Lower lobe of right lung (tissue), 2 donors: ENCODE measurements around the gene LYRM9. TPM values are rescaled to one million over a fixed set of nuclear protein-coding genes. Genes with fewer than 3 reads are reported as not detected.
"Not testable (repeated sequence)": the region's sequence is repeated elsewhere in the genome, so short reads cannot be mapped to it uniquely, and the experiment has no call there.

Source experiments
- ATAC-seq, 2 donors: fragments of 200-7000 bp; cut with Tn5 transposase; one replicate each; pipeline ENCODE4 v1.9.1; 2020 to 2022; ENCODE audit warnings: mild to moderate bottlenecking in 2 of 2, moderate library complexity in 2 of 2
- DNase-seq: peaks from one replicate; pipeline ENCODE4 v3.0.0-alpha.2; 2020
- H3K27ac ChIP-seq: fragments of 200-600 bp; one replicate; pipeline ENCODE4 v1.8.0; 2022
- H3K27me3 ChIP-seq: fragments of 200-600 bp; one replicate; pipeline ENCODE4 v1.8.0; 2022; ENCODE audit warnings: low read depth
- H3K36me3 ChIP-seq: fragments of 200-600 bp; one replicate; pipeline ENCODE4 v1.8.0; 2022; ENCODE audit warnings: mild to moderate bottlenecking
- H3K4me1 ChIP-seq: fragments of 200-600 bp; one replicate; pipeline ENCODE4 v1.8.0; 2022
- H3K4me3 ChIP-seq: fragments of 200-600 bp; one replicate; pipeline ENCODE4 v1.8.0; 2022; ENCODE audit warnings: mild to moderate bottlenecking
- H3K9me3 ChIP-seq: fragments of 200-600 bp; one replicate; pipeline ENCODE4 v1.8.0; 2022
- CTCF ChIP-seq: fragments of 200-600 bp; IDR thresholded peaks from one replicate; pipeline ENCODE4 v1.8.0; 2022; ENCODE audit warnings: antibody characterized with exemption, mild to moderate bottlenecking
- intact Hi-C: fragments of 100-400 bp; cut with DNase I; formaldehyde crosslinking; loops from one replicate; pipeline ENCODE4 v1.11.0; 2022
- total RNA-seq: library from RNA; stranded (reverse); fragmentation: NEBNext Ultra II Directional; extraction: Animal tissue kit (Norgen Biotek cat#: 25700); gene quantifications from one replicate; pipeline ENCODE4 v1.2.1, GENCODE V29; 2021
- donor health status: DM: no; HTN: yes; CAD: no; lungs with severe emphysema.

LYRM9 gene
- total RNA-seq, 1 donor from 2014 or later = 8.2 TPM

DNA sequence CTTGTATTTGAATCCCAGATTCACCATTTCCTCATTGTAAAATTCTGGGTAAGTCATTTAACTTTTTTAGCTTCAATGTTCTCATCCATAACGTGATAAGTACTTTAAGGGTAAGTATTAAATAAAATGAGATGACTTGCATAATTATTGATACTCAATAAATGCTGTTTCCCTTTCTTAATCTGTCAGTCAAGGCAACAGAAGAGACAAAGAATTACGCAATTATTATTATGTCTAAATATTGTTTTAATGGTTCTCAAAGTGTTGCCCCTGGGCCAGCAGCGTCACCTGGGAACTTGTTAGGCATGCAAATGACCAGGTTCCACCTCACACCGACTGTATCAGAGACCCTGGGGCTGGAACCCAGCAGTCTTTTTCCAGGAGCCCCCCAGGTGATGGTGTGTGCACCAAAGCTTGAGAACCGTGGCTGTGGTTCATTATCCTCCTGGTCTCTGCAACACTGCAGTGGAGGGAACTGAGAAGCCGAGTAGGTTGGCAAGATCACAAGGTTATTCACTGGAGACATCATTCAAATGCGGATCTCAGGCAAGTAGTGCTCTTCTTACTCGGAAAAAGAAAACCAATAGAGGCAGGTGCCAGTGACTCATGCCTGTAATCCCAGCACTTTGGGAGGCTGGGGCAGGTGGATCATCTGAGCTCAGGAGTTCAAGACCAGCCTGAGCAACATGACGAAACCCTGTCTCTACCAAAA, 43.5 kb downstream of the LYRM9 start:
- ATAC-seq (no peak), DNase-seq (no peak)
- H3K9me3 ChIP-seq = no peaks in the 10 kb centered on the region
- no peaks in the 10 kb centered on the region for H3K36me3 ChIP-seq
- H3K27ac ChIP-seq = no peak overlapping the region
- no peak overlapping the region for H3K4me3 ChIP-seq
- no peaks in the 10 kb centered on the region for H3K4me1 ChIP-seq
- H3K27me3 ChIP-seq = no peaks in the 10 kb centered on the region
- intact Hi-C loops = no loop called here
- TF ChIP-seq CTCF = no peak

GRCh38 chr17:27848931-27849330, 44.2 kb downstream of the LYRM9 start:
- no peak for ATAC-seq
- no peak for DNase-seq
- H3K27me3 ChIP-seq = no peaks in the 10 kb centered on the region
- no peak for TF ChIP-seq CTCF
- intact Hi-C loops = no loop called here
- no peaks in the 10 kb centered on the region for H3K9me3 ChIP-seq
- no peak overlapping the region for H3K4me3 ChIP-seq
- no peaks in the 10 kb centered on the region for H3K4me1 ChIP-seq
- no peaks in the 10 kb centered on the region for H3K36me3 ChIP-seq
- no peak overlapping the region for H3K27ac ChIP-seq

DNA sequence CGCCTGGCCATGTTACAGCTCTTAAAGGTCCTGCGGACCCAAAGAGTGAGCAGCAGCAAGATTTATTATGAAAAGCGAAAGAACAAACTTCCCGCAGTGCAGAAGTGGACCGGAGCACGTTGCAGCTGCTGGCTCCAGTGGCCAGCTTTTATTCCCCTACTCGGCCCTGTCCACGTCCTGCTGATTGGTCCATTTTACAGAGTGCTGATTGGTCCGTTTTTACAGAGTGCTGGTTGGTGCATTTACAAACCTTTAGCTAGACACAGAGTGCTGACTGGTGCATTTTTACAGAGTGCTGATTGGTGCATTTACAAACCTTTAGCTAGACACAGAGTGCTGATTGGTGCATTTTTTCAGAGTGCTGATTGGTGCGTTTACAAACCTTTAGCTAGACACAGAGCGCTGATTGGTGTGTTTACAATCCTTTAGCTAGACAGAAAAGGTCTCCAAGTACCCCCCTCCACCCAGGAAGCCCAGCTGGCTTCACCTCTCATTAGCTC, 46.3 kb downstream of the LYRM9 start:
- DNase-seq, intact Hi-C loops, ATAC-seq: not testable (repeated sequence)

DNA sequence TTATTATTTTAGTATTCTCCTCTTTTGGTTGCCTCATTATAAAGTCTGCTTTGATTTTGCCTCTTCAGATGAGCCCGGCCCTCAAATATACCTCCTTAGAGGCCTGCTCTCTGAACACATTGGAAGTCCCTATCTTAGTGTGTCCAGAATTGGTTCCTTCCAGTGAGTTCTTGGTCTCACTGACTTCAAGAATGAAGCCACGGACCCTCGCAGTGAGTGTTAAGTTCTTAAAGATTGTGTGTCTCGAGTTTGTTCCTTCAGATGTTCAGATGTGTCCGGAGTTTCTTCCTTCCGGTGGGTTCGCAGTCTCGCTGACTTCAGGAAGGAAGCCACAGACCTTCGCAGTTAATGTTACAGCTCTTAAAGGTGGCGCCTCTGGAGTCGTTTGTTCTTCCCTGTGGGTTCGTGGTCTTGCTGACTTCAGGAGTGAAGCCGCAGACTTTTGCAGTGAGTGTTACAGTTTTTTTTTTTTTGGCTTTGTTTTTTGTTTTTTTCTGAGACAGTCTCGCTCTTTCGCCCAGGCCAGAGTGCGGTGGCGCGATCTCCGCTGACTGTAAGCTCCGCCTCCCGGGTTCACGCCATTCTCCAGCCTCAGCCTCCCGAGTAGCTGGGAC, 47.0 kb downstream of the LYRM9 start:
- no peaks in the 10 kb centered on the region for H3K27me3 ChIP-seq
- H3K4me1 ChIP-seq = no peaks in the 10 kb centered on the region
- intact Hi-C loops = no loop called here
- H3K36me3 ChIP-seq = no peaks in the 10 kb centered on the region
- no peak for TF ChIP-seq CTCF
- H3K9me3 ChIP-seq = no peaks in the 10 kb centered on the region
- no peak overlapping the region for H3K4me3 ChIP-seq
- H3K27ac ChIP-seq = no peak overlapping the region
- ATAC-seq (no peak), DNase-seq (no peak)

More for the DNA sequence above, 46.3 kb downstream of the LYRM9 start:
- not testable (repeated sequence) for H3K36me3 ChIP-seq, H3K9me3 ChIP-seq, H3K4me3 ChIP-seq, H3K27me3 ChIP-seq, H3K27ac ChIP-seq, H3K4me1 ChIP-seq

- Histone ChIP-seq H3K4me3 (no peak overlapping the region), H3K27ac (no peak overlapping the region), H3K9me3 (no peaks in the 10 kb centered on the region), H3K4me1 (no peaks in the 10 kb centered on the region), H3K36me3 (no peaks in the 10 kb centered on the region), H3K27me3 (no peaks in the 10 kb centered on the region)
- no peak for TF ChIP-seq CTCF
- DNase-seq (no peak), ATAC-seq (no peak)
- intact Hi-C loops = no loop called here
Measured at GRCh38 chr17:27845264-27846041, 47.7 kb downstream of the LYRM9 start.
